ENCODE measurements around the gene TEX261.
"Not testable (repeated sequence)": the region's sequence is repeated elsewhere in the genome, so short reads cannot be mapped to it uniquely, and the experiment has no call there.

Gene TEX261

DNA sequence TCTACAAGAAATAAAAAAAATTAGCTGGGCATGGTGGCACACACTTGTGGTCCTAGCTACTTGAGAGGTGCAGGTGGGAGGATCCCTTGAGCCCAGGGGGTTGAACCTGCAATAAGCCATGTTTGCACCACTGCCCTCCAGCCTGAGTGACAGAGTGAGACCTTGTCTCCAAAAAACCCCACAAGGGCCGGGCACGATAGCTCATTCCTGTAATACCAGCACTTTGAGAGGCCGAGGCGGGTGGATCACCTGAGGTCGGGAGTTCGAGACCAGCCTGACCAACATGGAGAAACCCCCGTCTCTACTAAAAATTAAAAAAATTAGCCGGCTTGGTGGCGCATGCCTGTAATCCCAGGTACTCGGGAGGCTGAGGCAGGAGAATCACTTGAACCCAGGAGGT lies 5.3 kb upstream of the TEX261 start:
- FAIRE-seq = not testable (repeated sequence)

DNA sequence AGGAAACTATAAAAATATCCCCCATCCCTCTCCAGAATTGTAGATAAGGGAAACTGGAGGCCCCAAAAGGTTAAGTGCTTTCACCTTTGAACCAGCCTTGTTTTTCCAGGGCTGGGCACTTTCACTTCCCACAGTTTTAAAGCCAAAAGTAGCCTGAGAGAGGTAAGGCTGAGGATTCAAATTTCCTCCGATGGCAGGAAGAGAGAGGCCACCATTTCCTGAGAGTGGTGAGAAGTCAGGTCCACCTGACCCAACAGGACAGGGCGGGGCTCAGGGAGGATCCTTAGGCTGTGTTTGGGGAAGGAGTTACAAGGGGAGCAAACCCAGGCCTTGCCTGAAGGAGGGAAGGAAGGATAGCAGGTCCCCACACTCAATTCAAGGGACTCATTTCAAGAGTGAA lies 4.7 kb upstream of the TEX261 start:
- FAIRE-seq = no peak

DNA sequence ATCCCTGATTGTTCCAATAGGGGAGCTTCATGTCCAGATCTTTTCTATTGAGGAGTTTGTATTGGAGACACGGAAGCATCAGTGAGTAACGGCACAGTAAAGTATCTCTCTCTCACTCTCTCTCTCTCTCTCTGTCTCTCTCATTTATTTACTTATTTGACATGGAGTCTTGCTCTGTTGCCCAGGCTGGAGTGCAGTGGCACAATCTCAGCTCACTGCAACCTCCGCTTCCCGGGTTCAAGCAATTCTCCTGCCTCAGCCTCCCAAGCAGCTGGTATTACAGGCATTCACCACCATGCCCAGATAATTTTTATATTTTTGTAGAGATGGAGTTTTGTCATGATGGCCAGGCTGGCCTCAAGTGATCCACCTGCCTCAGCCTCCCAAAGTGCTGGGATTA lies 4.2 kb upstream of the TEX261 start:
- FAIRE-seq = not testable (repeated sequence)

DNA sequence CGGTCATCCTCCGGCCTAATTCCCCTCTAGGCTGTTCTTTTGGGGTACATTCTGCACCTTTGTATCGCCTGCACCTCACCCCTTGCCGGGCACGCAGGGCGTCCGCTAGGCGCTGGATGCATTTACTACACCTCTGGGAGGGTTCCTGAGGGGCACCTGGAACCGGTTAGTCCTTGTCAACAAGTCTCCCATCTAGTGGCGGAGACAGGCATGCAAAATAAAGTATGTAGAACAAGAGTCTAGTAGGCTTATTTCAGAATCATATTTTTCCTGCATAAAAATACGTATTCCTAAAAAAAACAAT lies 705 bp upstream of the TEX261 start:
- FAIRE-seq = no peak

DNA sequence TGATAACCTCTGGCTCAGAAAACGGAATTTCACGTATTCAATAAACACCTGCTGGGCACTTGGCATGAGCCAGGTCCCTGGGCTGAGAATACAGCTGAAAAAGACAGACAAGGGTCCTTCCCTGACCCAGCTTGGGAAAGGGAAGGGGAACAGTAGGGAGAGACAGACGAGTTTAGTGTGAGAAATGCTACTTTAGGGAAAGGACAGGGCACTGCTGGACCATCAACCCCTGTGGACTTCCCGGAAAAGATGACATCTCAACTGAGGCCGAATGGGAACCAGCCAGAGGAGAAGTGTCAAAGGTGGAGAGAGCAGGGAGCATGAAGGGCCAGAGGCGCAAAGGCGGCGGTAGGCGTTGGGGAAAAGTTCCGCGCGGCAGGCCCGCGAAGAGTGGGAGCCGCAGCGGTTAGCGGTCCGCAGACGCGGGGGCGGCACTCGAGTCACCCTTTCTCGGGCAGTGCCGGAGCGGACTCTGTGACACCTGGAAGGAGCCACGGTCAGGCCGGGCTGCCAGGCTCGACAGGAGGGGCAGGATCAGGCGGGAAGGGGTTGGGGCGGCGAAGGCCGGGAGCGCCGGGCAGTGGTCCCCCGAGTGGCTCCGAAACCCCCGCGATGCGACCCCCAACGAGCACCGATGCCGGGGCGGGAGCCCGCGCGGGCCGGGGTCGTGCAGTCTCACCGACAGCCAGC lies 519 bp downstream of the TEX261 start:
- FAIRE-seq = no peak

DNA sequence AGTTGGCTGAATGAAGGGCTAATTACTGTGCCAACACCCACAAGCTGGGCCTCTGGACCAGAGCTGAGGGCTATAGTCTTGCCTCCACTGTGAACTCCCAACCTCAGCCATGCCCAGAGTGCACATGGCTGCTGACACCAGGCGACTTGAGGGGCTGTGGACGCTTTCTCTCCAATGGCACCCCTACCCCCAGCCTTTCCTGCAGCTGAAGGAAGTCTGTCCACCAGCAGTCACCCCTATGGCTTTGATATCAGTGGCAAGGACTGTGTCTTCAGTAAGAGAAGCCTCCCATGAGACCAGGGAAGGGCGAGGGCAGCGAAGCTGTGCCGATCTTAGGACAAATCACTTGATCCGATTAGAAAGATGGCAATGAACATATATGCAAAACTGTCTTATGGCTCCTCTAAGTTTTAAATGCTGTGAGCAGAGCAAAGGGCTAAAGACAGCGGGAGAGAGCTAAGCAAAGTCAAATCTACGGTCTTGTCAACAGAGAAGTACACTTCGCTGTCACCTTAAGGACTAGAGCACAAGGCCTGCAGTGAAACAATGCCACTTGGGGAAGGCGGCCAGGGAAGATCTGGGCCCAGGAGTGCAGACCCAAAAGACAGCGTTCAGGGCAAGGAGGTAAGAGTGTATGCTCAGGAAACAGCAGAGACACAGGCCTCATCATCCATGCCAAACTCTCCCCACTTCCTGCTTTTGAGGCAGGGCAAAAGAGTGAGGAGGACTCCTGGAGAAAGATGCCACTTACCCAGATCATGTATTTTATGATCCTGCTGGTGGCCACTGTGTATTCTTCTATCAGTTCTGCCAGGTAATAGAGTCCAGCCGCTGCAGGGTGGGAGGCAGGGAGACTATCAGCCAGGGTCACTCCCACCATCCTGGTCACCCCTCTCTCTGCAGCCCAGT lies 1.5 kb downstream of the TEX261 start:
- FAIRE-seq = no peak

DNA sequence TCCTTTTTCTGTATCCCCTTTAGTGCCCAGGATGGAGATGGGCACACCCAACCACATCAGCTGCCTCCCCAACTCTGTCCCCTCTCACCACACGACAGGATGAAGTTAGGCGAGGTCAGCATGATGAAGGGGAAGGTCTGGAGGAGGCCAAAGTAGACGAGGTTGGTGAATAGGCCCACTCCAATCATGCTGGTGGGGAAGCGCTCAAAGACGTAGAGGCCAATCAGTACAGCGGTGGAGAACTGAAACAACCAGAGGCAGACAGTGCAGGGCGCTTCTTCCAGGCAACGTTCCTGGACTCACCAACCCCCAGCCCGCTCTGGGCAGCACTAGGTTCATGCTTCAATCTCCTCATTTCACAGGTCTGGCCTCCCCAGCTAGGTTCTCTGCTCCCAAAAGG lies 2.9 kb downstream of the TEX261 start:
- FAIRE-seq = no peak

DNA sequence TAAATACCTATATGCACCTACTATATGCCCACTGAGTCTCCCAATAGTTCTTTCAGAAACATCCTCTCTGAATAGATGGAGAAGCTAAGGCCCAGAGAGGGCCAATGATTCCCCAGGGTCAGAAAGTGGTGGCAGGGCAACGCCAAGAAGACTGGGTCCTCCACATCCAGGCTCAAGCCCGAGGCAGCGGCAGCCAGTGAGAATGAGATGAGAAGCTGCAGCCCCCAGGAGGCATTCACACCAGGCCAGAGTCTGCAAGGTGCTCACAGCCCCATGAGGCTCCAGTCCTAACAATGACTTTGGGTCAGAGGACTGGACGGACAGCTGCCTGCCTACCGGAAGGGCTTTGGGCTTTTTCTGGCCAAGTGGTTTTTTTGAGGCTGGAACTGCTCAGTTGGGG lies 3.5 kb downstream of the TEX261 start:
- no peak for FAIRE-seq

DNA sequence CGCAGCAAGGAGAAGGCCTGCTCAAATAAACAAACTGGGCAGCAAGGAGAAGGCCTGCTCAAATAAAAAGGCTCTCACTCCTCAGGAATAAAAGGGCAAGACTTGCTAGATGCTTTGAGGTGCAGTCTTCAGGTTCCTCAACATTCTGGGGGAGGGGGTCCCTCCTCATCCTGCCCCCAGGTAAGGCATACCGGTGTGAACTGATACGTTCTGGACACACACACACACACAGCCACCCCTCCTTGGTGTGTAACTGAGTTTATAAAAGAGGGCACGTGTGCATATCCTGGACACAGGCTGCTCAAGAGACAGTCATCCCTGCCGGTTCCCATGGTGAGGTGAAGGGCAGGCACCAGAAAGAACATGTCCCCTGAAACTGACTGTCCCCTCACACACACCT lies 4.5 kb downstream of the TEX261 start:
- no peak for FAIRE-seq

DNA sequence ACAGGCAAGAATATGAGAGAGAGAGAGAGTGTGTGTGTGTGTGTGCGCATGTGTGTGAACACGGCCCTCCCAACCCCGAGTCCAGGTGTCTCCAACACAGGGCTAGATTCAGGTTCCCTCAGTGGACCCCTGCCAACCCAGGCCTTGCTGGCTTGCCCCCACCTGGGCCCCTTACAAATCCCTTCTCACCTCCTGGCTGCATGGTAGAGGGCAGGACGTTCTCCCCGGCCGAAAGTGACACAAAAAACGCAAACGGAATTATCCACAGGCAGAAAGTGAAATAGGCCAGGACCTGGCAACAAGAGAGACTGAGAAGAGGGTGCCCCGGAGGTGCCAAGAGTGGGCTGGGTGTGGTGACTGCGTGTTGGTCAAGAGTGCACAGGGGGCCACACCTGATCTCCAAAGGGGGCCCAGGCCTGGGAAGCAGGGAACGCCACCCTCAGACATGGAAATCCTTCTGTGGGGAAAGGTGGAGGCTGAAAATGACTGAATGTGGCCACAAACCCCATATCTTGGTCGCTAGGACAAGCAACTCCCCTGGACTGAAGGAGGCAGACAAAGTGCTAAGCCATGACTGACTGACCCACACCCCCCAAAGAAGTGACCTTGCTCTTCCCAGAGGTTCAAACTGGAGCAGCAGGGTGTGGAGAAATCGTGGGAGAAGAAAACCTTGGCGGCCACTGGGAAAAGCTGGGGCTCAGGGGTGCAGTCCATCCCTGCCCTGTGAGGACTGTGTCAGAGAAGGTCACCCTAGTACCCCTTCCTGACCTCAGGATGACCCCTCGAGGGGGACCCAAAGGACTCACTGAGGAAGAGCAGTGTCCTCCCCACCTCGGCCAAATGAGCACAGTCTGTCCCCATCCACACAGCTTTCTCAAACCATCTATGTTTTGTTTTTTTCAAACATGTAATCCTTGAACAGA lies 5.7 kb downstream of the TEX261 start:
- no peak for FAIRE-seq

DNA sequence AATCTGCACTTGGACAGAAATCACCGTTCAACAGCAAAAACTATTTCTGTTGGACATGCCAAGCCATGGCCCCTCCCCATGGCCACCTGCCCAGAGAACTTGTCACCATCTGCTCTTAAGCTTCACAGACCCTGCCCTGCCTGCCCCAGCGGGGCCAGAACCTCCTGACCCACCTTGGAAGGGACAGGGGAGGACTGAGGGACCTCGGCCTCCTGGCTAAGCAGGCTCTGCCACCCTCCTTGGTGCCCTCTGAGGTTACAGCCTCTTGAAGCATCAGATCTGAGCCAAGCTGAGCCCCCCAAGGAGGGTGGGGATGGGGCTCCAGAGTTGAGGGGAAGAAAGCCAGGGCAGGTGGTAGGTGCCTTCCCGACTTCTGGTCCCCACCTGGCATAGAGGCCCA lies 6.5 kb downstream of the TEX261 start:
- no peak for FAIRE-seq

DNA sequence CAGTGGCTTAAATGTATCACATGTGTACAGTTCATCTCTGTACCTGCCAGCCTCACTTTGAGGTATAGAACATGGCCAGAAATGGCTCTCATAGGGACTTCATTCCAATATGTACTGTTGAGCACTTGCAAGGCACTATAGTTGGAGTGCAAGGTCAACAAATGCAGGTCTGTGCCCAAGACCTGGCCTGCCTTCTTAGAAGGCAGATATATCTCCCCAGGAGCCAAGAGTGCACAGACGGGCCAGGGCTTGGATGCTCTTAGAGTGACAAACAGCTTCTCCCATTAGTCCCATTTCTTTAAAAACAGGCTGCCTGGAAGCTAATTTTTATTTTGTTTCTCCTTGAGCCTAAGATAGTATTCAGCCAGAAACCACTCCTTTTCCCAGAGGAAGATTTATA lies 7.3 kb downstream of the TEX261 start:
- no peak for FAIRE-seq

DNA sequence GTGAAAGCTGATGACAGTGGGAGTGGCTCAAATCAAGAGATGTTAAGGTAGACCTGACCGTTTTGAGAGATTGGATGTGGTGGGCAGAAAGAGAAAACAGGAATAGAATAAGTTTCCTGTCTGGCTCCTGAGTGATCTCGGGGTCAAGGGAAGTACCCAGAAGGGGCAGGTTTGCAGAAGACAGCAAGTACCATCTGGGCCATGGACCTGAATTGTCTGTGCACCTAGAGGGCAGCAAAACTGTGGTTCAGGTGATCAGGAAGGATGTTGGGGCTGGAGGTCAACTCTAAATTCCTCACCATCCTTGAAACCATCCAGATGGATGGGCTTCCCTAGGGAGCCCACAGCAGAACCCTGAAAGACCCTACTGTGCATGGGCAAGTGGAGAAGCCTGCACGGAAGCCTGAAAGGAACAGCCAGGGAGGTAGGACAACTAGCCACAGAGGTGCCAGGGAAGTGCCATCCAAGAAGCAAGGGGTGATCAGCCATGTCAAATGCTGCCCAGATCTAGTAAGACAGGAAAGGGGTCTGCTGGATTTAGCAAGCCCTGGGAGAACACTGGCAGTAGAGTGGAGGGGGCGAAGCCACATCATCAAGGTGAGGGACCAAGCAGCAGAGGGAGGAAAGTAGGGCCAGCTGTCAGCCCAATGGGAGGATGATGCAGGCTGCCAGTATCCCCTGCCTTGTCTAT lies 8.0 kb downstream of the TEX261 start:
- FAIRE-seq = no peak

DNA sequence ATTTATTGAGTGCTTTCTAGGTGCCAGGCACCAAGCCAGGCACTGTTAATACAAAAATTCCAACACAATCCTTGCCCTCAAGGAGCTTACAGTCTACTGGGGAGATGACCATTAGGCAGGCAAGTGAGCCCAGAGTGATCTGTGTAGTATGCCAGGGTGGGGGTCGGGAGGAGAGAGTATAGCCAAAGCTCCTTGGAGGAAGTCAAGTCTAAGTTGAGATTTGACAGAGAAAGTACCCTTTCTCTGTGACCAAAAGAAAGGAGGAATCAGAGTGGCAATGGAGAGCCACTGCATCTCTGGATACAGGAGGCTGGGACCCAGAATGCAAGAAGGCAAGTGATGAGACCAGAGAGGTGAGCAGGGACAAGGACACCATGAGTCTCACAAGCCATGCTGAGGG lies 8.7 kb downstream of the TEX261 start:
- FAIRE-seq = no peak

DNA sequence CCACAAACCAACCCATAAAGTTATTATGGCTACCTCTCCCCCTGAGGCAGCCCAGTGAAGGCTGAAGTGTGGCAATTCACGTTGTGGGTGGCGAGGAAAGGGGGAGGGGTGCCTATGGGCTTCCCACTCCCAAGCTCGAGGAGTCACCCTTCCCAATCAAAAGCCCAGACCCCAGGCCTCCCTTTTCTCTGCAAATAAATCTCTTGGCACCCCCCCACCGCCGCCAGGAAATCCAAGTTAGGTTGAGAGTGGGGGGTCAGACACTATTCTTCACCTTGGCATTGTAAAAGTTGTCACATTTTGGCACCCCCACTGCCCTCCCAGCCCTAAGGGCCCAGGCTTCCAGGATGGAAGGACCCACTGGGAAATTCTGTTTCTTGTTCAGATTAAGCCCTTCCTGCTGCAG lies 9.4 kb downstream of the TEX261 start:
- no peak for FAIRE-seq

DNA sequence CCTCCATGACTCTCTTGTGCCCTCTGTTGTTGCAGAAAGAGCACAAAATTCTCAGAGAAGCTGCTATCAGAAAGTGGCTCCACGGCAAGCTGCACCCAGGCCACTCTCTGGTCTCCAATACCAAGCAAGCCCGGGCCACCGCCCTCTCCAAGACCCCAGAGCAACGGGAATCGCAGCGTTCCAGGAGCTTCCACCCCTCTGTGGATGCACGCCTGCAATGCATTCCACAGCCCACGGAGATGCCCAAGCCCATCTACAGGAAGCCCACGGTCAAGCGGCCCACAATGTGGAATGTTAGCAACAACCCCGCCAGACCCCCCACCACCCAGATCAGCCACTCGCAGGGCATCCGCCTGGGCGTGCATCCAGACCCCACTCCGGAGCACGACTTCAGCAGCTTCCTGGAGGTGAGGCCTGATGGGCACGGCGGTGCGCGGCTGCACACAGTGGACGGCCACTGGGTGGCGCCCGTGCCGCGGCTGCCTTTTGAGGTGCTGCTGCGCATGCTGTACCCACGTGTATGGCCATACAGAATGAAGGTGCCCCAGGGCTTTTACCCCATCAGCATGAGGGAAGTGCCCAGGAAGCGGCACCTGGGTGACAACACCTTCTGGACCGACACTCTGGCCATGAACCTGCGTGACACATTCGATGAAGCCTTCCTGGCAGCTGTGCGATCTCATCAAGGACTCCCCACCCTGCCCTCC lies 9.9 kb downstream of the TEX261 start:
- FAIRE-seq = no peak

DNA sequence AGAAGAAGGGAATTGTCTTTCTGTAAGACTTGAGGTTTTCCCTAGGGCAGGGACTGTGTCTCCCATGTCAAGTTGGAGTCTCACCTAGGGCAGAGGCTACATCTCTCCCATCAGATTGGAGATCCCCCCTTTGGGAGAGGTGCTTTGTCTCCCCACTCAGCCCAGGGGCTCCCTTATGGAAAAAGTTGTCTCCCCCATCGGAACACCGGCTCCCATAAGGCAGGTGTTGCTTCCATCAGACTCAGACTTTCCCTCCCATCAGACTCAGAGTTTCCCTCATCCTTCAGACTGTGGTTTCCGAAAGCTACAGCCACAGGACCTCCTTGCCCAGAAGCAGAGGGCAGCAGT lies 10.5 kb downstream of the TEX261 start:
- no peak for FAIRE-seq

DNA sequence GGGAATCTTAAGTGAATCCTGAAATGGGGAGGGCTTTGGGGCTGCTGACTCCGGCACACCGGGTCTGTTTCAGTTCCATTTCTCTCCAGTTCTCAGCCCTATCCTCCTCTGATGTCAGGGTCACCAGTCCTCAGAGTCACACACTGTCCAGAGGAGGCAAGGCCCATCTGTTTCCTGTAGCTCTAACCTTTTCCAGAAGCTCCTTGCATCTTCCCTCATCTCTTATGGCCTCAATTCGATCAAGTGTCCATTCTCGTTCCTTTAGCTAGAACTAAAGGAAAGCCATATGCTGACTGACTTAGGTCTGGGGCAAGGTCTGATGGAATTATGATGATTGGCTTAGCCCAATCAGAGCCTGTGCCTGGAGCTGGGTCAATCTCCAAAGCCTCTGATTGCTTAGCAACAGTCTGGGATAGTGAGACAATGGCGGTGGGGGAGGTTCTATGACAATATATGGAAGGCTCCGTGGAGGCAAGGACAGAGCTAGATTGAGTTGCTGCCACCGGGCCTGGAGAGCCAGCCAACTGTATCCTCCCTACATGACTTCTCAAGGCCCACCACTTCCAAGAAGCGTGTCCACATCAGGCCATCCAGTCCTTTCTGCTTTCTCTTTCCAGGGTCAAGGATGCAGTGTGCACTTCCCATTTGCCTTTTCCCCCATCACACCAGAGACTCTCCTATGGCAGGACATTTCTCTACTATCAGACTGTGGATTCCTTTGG lies 11.0 kb downstream of the TEX261 start:
- no peak for FAIRE-seq

DNA sequence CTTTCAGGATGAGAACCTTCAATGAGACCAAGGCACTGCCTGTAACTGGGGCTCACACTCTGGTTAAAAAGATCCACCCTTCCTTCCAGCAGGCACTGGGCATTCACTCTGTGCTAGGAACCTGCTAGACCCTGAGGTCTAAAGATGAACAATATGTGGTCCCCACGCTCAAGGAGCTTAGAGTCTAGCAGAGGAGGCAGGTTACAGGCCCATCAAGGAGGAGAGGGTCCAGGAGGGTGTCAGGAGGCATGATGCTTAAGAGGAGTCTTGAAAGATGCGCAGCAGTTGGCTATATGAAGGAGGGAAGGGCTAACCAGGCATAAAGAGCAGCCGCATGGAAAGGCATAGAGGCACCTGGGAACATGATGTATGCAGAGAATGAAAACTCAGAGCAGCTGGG lies 11.7 kb downstream of the TEX261 start:
- FAIRE-seq = no peak

DNA sequence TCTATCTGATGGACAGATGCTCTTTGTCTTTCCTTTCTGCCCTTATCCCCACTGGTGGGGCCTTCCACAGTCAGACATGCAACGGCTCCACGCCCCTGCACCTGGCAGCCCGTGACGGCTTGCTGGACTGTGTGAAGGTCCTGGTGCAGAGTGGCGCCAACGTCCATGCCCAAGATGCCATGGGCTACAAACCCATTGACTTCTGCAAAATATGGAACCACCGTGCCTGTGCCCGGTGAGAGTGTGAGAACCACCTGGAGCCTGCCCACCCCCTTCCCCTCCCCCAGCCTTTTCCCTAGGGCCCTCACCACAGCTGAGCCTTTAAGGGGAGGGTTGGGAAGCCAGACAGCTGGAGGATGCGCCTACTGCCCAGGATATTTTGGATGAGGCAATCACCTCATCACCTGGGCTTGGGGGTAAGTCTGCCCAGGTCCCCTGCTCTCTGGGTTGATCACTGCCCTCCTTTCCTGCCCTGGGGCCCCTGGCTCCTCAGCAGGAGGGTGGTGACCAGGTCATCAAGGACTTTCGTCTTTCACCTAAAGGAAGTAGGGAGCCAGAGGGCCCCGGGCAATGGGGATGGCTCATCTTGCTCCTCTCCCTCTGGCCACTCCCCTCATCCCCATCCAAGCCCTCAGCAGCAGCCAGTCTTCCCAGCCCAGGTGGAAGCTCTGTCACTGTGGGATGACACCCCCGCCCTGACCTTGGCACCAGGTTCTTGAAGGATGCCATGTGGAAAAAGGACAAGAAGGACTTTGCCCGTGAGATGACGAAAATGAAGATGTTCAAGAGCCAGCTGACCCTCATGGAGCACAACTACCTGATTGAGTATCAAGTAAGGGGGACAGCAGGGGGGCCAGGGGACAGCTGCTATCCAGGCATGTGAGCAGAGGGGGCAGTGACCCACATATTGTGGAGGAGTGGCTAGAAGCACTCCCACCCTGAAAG lies 12.5 kb downstream of the TEX261 start:
- no peak for FAIRE-seq

Data from endometrium (tissue), 2 donors.